ENCODE data around the gene SMG1.

Gene SMG1

GRCh38 chr16:18797746-18798145 is 128.5 kb downstream of the SMG1 start:
- peaks cover 68% of the 10 kb centered on the region for H3K36me3 ChIP-seq (ENCODE audit: control insufficient read depth, insufficient read depth, low read length)
- peaks cover 11% of the 10 kb centered on the region for H3K4me1 ChIP-seq (ENCODE audit: control insufficient read depth, insufficient read depth, low read length)
- no peak overlapping the region for H3K4me3 ChIP-seq (ENCODE audit: low read depth, low read length)
- H3K9ac ChIP-seq (ENCODE audit: low read length) = no peak overlapping the region
- no peaks in the 10 kb centered on the region for H3K9me3 ChIP-seq (ENCODE audit: control insufficient read depth, insufficient read depth, low read depth, low read length)
- H3K27me3 ChIP-seq (ENCODE audit: control insufficient read depth, insufficient read depth, low read length) = no peaks in the 10 kb centered on the region
- H3K27ac ChIP-seq (ENCODE audit: low read depth, low read length) = no peak overlapping the region

- no peak overlapping the region for H3K27ac ChIP-seq (ENCODE audit: low read depth, low read length)
- peaks cover 81% of the 10 kb centered on the region for H3K36me3 ChIP-seq (ENCODE audit: control insufficient read depth, insufficient read depth, low read length)
- H3K9ac ChIP-seq (ENCODE audit: low read length) = no peak overlapping the region
- H3K9me3 ChIP-seq (ENCODE audit: control insufficient read depth, insufficient read depth, low read depth, low read length) = no peaks in the 10 kb centered on the region
- peaks cover 8% of the 10 kb centered on the region for H3K4me1 ChIP-seq (ENCODE audit: control insufficient read depth, insufficient read depth, low read length)
- H3K27me3 ChIP-seq (ENCODE audit: control insufficient read depth, insufficient read depth, low read length) = no peaks in the 10 kb centered on the region
- H3K4me3 ChIP-seq (ENCODE audit: low read depth, low read length) = no peak overlapping the region
Measured at GRCh38 chr16:18796377-18796776, 129.8 kb downstream of the SMG1 start.

- Histone ChIP-seq H3K4me3 (ENCODE audit: low read depth, low read length) (no peak overlapping the region), H3K9me3 (ENCODE audit: control insufficient read depth, insufficient read depth, low read depth, low read length) (no peaks in the 10 kb centered on the region), H3K36me3 (ENCODE audit: control insufficient read depth, insufficient read depth, low read length) (peaks cover 83% of the 10 kb centered on the region), H3K9ac (ENCODE audit: low read length) (no peak overlapping the region), H3K27ac (ENCODE audit: low read depth, low read length) (no peak overlapping the region), H3K4me1 (ENCODE audit: control insufficient read depth, insufficient read depth, low read length) (0 out of 2 replicates have a peak, but pooled peaks cover 3% of the 10 kb centered on the region), H3K27me3 (ENCODE audit: control insufficient read depth, insufficient read depth, low read length) (no peaks in the 10 kb centered on the region)
Measured at GRCh38 chr16:18792836-18793433, 133.3 kb downstream of the SMG1 start.

GRCh38 chr16:18789850-18790706 is 136.1 kb downstream of the SMG1 start, which contains the start of gene RPS15A:
TSS of gene RPS15A (minus strand) at chr16:18790334. CDS start at chr16:18789113, 1,221 bp downstream.
- Histone ChIP-seq H3K4me1 (ENCODE audit: control insufficient read depth, insufficient read depth, low read length) (peaks cover 12% of the 10 kb centered on the region), H3K27me3 (ENCODE audit: control insufficient read depth, insufficient read depth, low read length) (no peaks in the 10 kb centered on the region), H3K36me3 (ENCODE audit: control insufficient read depth, insufficient read depth, low read length) (peaks cover 85% of the 10 kb centered on the region), H3K4me3 (ENCODE audit: low read depth, low read length) (peak within 1 kb of the TSS; percentile 81), H3K27ac (ENCODE audit: low read depth, low read length) (peak within 1 kb of the TSS; percentile 96), H3K9me3 (ENCODE audit: control insufficient read depth, insufficient read depth, low read depth, low read length) (no peaks in the 10 kb centered on the region), H3K9ac (ENCODE audit: low read length) (peak within 1 kb of the TSS; percentile 98)

- H3K36me3 ChIP-seq (ENCODE audit: control insufficient read depth, insufficient read depth, low read length) = peaks cover 85% of the 10 kb centered on the region
- peaks cover 12% of the 10 kb centered on the region for H3K4me1 ChIP-seq (ENCODE audit: control insufficient read depth, insufficient read depth, low read length)
- no peaks in the 10 kb centered on the region for H3K27me3 ChIP-seq (ENCODE audit: control insufficient read depth, insufficient read depth, low read length)
- peak overlapping the region; percentile 98 for H3K9ac ChIP-seq (ENCODE audit: low read length)
- peak overlapping the region; percentile 81 for H3K4me3 ChIP-seq (ENCODE audit: low read depth, low read length)
- H3K9me3 ChIP-seq (ENCODE audit: control insufficient read depth, insufficient read depth, low read depth, low read length) = no peaks in the 10 kb centered on the region
- H3K27ac ChIP-seq (ENCODE audit: low read depth, low read length) = peak overlapping the region; percentile 96
Measured at GRCh38 chr16:18789515-18789849, 136.7 kb downstream of the SMG1 start.

GRCh38 chr16:18788828-18789514 is 137.2 kb downstream of the SMG1 start:
- H3K4me1 ChIP-seq (ENCODE audit: control insufficient read depth, insufficient read depth, low read length) = peaks cover 12% of the 10 kb centered on the region
- peak overlapping the region; percentile 81 for H3K4me3 ChIP-seq (ENCODE audit: low read depth, low read length)
- H3K27me3 ChIP-seq (ENCODE audit: control insufficient read depth, insufficient read depth, low read length) = no peaks in the 10 kb centered on the region
- H3K9ac ChIP-seq (ENCODE audit: low read length) = peak overlapping the region; percentile 98
- peak overlapping the region; percentile 96 for H3K27ac ChIP-seq (ENCODE audit: low read depth, low read length)
- H3K36me3 ChIP-seq (ENCODE audit: control insufficient read depth, insufficient read depth, low read length) = peaks cover 85% of the 10 kb centered on the region
- H3K9me3 ChIP-seq (ENCODE audit: control insufficient read depth, insufficient read depth, low read depth, low read length) = no peaks in the 10 kb centered on the region

- peaks cover 12% of the 10 kb centered on the region for H3K4me1 ChIP-seq (ENCODE audit: control insufficient read depth, insufficient read depth, low read length)
- no peak overlapping the region for H3K27ac ChIP-seq (ENCODE audit: low read depth, low read length)
- no peak overlapping the region for H3K9ac ChIP-seq (ENCODE audit: low read length)
- no peaks in the 10 kb centered on the region for H3K9me3 ChIP-seq (ENCODE audit: control insufficient read depth, insufficient read depth, low read depth, low read length)
- H3K4me3 ChIP-seq (ENCODE audit: low read depth, low read length) = no peak overlapping the region
- H3K27me3 ChIP-seq (ENCODE audit: control insufficient read depth, insufficient read depth, low read length) = no peaks in the 10 kb centered on the region
- H3K36me3 ChIP-seq (ENCODE audit: control insufficient read depth, insufficient read depth, low read length) = peaks cover 75% of the 10 kb centered on the region
Measured at GRCh38 chr16:18784917-18785623, 141.1 kb downstream of the SMG1 start.

GRCh38 chr16:18783430-18784341 is 142.5 kb downstream of the SMG1 start:
- Histone ChIP-seq H3K36me3 (ENCODE audit: control insufficient read depth, insufficient read depth, low read length) (peaks cover 65% of the 10 kb centered on the region), H3K9me3 (ENCODE audit: control insufficient read depth, insufficient read depth, low read depth, low read length) (no peaks in the 10 kb centered on the region), H3K4me3 (ENCODE audit: low read depth, low read length) (no peak overlapping the region), H3K27ac (ENCODE audit: low read depth, low read length) (no peak overlapping the region), H3K27me3 (ENCODE audit: control insufficient read depth, insufficient read depth, low read length) (no peaks in the 10 kb centered on the region), H3K9ac (ENCODE audit: low read length) (no peak overlapping the region), H3K4me1 (ENCODE audit: control insufficient read depth, insufficient read depth, low read length) (peaks cover 12% of the 10 kb centered on the region)

- peaks cover 57% of the 10 kb centered on the region for H3K36me3 ChIP-seq (ENCODE audit: control insufficient read depth, insufficient read depth, low read length)
- no peaks in the 10 kb centered on the region for H3K9me3 ChIP-seq (ENCODE audit: control insufficient read depth, insufficient read depth, low read depth, low read length)
- no peak overlapping the region for H3K4me3 ChIP-seq (ENCODE audit: low read depth, low read length)
- no peak overlapping the region for H3K27ac ChIP-seq (ENCODE audit: low read depth, low read length)
- H3K9ac ChIP-seq (ENCODE audit: low read length) = no peak overlapping the region
- peaks cover 8% of the 10 kb centered on the region for H3K4me1 ChIP-seq (ENCODE audit: control insufficient read depth, insufficient read depth, low read length)
- no peaks in the 10 kb centered on the region for H3K27me3 ChIP-seq (ENCODE audit: control insufficient read depth, insufficient read depth, low read length)
Measured at GRCh38 chr16:18782697-18783429, 143.3 kb downstream of the SMG1 start.

Measured in HUES6 (cell line).